Osteoblast (primary cell): ENCODE data around the gene ARL15. TPM values are rescaled to one million over a fixed set of nuclear protein-coding genes. Genes with fewer than 3 reads are reported as not detected.

ENCODE experiments used
- DNase-seq: peaks from one replicate; pipeline ENCODE4 v3.0.0; 2011; ENCODE audit warnings: low spot score, mixed read lengths; ENCODE audit not compliant: insufficient read length; ENCODE audit errors: missing footprints
- H2AFZ ChIP-seq: 2 replicates; pipeline ENCODE4 v1.6.0; 2011; ENCODE audit warnings: mild to moderate bottlenecking, low read length
- H3K27ac ChIP-seq: 2 replicates; pipeline ENCODE4 v1.5.1; 2011; ENCODE audit warnings: mild to moderate bottlenecking, low read depth, low read length, moderate library complexity
- H3K27me3 ChIP-seq: 2 replicates; pipeline ENCODE4 v1.6.0; 2012; ENCODE audit warnings: mild to moderate bottlenecking, control low read depth, inconsistent platforms, low read length, moderate library complexity; ENCODE audit not compliant: insufficient read depth
- H3K36me3 ChIP-seq: 2 replicates; pipeline ENCODE4 v1.5.1; 2011; ENCODE audit warnings: mild to moderate bottlenecking, low read length, control low read depth, moderate library complexity; ENCODE audit not compliant: insufficient read depth
- H3K4me1 ChIP-seq: 2 replicates; pipeline ENCODE4 v1.5.1; 2011; ENCODE audit warnings: mild to moderate bottlenecking, low read length, control low read depth, moderate library complexity; ENCODE audit not compliant: insufficient read depth
- H3K4me2 ChIP-seq: 2 replicates; pipeline ENCODE4 v1.6.0; 2011; ENCODE audit warnings: mild to moderate bottlenecking, low read length; ENCODE audit not compliant: insufficient read depth
- H3K4me3 ChIP-seq: fragments of 200-600 bp; sonication (generic); 3 replicates; pipeline ENCODE4 v1.5.1; 2012; ENCODE audit warnings: mild to moderate bottlenecking, low read length, inconsistent platforms; ENCODE audit not compliant: insufficient read depth
- H3K79me2 ChIP-seq: 2 replicates; pipeline ENCODE4 v1.6.0; 2012; ENCODE audit warnings: mild to moderate bottlenecking, low read length, control low read depth, inconsistent platforms; ENCODE audit not compliant: insufficient read depth
- H3K9me3 ChIP-seq: 2 replicates; pipeline ENCODE4 v1.5.1; 2011; ENCODE audit warnings: low read depth, low read length, control low read depth
- H4K20me1 ChIP-seq: 2 replicates; pipeline ENCODE4 v1.6.0; 2012; ENCODE audit warnings: mild to moderate bottlenecking, low read length, control low read depth; ENCODE audit not compliant: insufficient read depth
- total RNA-seq: library from RNA; depleted of rRNA; stranded (reverse); fragments of >200 nt; gene quantifications from 2 replicates; pipeline ENCODE4 v1.2.3, GENCODE V29; 2012
- TF ChIP-seq, protein P1 (sequence below): IDR thresholded peaks from 2 replicates; pipeline ENCODE4 v1.5.1; 2011; ENCODE audit warnings: mild to moderate bottlenecking, low read depth, low read length, moderate library complexity; ENCODE audit errors: extremely low read depth

ARL15 gene
- total RNA-seq, 1 donor, result 25.3 TPM

DNA sequence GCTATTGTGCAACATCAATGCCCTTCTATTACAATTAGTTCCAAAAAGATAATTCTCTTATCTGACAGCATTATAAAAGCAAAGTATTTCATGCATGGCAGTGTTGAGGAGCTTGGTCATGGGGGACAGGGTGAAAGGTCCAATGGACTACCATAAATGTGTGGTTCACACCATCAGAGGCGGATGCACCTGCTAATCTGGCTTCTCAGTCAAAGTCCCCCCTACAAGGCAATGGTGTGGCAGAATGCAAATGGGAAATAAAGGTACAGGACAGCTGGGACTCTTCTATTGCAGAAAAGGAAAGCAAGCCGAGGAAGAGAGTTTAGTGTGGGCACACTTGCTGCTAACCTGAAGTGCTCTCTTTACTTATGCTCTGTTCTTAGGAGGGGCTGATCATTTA is 380.8 kb downstream of the ARL15 start:
- Histone ChIP-seq H3K4me2 (no peak overlapping the region), H3K9me3 (no peaks in the 10 kb centered on the region), H3K27ac (no peak overlapping the region), H3K36me3 (no peaks in the 10 kb centered on the region), H3K27me3 (no peaks in the 10 kb centered on the region), H3K4me1 (peaks cover 5% of the 10 kb centered on the region), H3K4me3 (no peak overlapping the region), H3K79me2 (no peaks in the 10 kb centered on the region), H2AFZ (no peak overlapping the region), H4K20me1 (no peaks in the 10 kb centered on the region)
- DNase-seq, result no peak
- TF ChIP-seq, protein P1, sequence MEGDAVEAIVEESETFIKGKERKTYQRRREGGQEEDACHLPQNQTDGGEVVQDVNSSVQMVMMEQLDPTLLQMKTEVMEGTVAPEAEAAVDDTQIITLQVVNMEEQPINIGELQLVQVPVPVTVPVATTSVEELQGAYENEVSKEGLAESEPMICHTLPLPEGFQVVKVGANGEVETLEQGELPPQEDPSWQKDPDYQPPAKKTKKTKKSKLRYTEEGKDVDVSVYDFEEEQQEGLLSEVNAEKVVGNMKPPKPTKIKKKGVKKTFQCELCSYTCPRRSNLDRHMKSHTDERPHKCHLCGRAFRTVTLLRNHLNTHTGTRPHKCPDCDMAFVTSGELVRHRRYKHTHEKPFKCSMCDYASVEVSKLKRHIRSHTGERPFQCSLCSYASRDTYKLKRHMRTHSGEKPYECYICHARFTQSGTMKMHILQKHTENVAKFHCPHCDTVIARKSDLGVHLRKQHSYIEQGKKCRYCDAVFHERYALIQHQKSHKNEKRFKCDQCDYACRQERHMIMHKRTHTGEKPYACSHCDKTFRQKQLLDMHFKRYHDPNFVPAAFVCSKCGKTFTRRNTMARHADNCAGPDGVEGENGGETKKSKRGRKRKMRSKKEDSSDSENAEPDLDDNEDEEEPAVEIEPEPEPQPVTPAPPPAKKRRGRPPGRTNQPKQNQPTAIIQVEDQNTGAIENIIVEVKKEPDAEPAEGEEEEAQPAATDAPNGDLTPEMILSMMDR, result no peak

DNA sequence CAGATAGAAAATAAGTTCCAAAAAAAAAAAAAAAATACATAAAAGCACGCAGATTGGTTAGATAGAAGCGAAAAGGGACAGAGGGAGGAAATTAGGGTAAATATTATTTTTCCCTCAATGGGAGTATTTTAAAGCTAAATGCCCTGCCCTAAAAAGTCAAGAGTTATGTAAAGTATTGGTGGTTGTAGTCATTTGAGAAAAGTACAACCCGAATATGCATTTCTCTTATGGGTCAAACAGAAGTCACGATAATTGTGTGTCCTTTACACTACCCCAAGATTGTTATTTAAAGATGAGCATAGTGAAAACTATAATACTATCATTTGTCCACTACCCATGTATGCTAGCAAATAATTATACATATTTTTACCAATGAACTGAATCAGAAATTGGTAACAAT is 381.2 kb downstream of the ARL15 start:
- H3K4me2 ChIP-seq, result no peak overlapping the region
- H3K36me3 ChIP-seq, result no peaks in the 10 kb centered on the region
- H3K27me3 ChIP-seq, result no peaks in the 10 kb centered on the region
- TF ChIP-seq, protein P1, result no peak
- DNase-seq, result peak; percentile 19
- no peaks in the 10 kb centered on the region for H3K9me3 ChIP-seq
- no peak overlapping the region for H3K4me3 ChIP-seq
- peaks cover under 1% of the 10 kb centered on the region for H3K4me1 ChIP-seq
- H4K20me1 ChIP-seq, result no peaks in the 10 kb centered on the region
- H3K79me2 ChIP-seq, result no peaks in the 10 kb centered on the region
- H2AFZ ChIP-seq, result no peak overlapping the region
- H3K27ac ChIP-seq, result no peak overlapping the region

DNA sequence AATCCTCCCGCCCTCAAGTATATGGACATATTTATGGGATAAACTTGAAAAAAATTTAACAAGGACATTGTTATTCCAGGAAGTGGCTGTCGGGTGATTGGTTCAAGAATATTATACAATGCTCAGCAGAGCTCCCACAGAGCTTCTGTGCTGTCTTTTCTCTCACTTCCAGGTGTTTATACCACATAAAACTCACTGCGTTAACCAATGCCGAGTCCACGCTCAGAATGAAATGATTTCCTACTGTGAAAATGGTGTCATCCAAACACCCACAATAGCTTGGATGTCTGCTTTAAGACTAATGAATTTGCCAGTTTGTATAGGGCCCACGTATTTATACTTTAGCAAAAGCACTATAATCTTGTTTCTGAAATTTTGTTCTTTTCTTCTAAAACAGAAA is 381.7 kb downstream of the ARL15 start:
- Histone ChIP-seq H3K27me3 (no peaks in the 10 kb centered on the region), H3K9me3 (no peaks in the 10 kb centered on the region), H3K79me2 (no peaks in the 10 kb centered on the region), H3K4me3 (no peak overlapping the region), H4K20me1 (no peaks in the 10 kb centered on the region), H3K27ac (no peak overlapping the region), H3K36me3 (no peaks in the 10 kb centered on the region), H3K4me1 (no peaks in the 10 kb centered on the region), H2AFZ (no peak overlapping the region), H3K4me2 (no peak overlapping the region)
- DNase-seq, result no peak
- TF ChIP-seq, protein P1, result no peak

DNA sequence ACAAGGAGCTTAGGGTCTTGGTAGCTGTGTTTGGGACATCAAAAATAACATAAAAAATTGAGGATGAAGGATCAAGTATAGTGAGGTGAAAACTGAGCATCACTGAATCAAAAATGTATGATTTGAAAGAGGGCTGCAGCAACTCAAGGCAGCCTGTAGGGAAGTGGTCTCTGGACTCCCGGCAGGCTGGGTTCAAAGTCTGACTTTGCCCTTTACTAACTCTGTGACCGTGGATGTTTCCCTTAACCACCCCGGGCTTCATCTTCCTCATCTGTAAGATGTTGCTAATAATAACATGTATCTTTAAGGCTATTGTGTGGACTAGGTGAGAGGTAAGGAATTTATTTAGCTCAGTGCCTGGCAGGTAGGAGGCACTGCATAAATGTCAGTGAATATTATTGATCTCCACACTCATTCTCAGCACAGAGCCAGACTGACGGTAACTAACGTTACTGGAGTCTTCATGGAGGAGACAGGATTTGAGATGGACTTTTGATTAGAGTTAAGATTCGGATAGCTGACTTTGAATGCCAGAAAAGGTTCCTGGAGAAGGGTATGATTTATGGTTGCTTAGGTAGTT is 382.6 kb downstream of the ARL15 start:
- Histone ChIP-seq H3K9me3 (no peaks in the 10 kb centered on the region), H2AFZ (no peak overlapping the region), H4K20me1 (no peaks in the 10 kb centered on the region), H3K4me1 (no peaks in the 10 kb centered on the region), H3K36me3 (no peaks in the 10 kb centered on the region), H3K79me2 (no peaks in the 10 kb centered on the region), H3K4me3 (no peak overlapping the region), H3K4me2 (no peak overlapping the region), H3K27ac (no peak overlapping the region), H3K27me3 (no peaks in the 10 kb centered on the region)
- no peak for DNase-seq
- TF ChIP-seq, protein P1, result no peak
